Activated CD4-positive, alpha-beta T cell treated with anti-CD3 and anti-CD28 coated beads for 36 hours (primary cell): Measurements from ENCODE around the gene PSMA6. TPM values are rescaled to one million over a fixed set of nuclear protein-coding genes. Genes with fewer than 3 reads are reported as not detected.

Experiments
- ATAC-seq: fragments of 200-7000 bp; cut with Tn5 transposase; one replicate; pipeline ENCODE4 v1.10.0; 2021; ENCODE audit warnings: mild to moderate bottlenecking, moderate library complexity
- CTCF ChIA-PET: fragments of 350-600 bp; sonication (Branson Sonifier 250); formaldehyde crosslinking; loops from one replicate; lab custom pipeline; 2021; ENCODE audit warnings: antibody characterized with exemption; lab: Charles Lee
- POLR2A ChIA-PET: fragments of 350-600 bp; sonication (Branson Sonifier 250); formaldehyde crosslinking; loops from one replicate; lab custom pipeline; 2021; ENCODE audit warnings: antibody characterized with exemption, inconsistent platforms; lab: Charles Lee
- DNase-seq: peaks from one replicate; pipeline ENCODE4 v3.0.0-alpha.2; 2020
- H3K27ac Mint-ChIP-seq: one replicate; pipeline ENCODE4 v1.8.0; 2021; ENCODE audit warnings: mixed read lengths
- H3K27me3 Mint-ChIP-seq: one replicate; pipeline ENCODE4 v1.8.0; 2021; ENCODE audit warnings: mixed read lengths
- H3K36me3 Mint-ChIP-seq: one replicate; pipeline ENCODE4 v1.8.0; 2021; ENCODE audit warnings: low read depth, mixed read lengths
- H3K4me1 Mint-ChIP-seq: one replicate; pipeline ENCODE4 v1.8.0; 2021; ENCODE audit warnings: mixed read lengths
- H3K4me3 Mint-ChIP-seq: one replicate; pipeline ENCODE4 v1.8.0; 2021; ENCODE audit warnings: mild to moderate bottlenecking, moderate library complexity, mixed read lengths
- H3K9me3 Mint-ChIP-seq: one replicate; pipeline ENCODE4 v1.8.0; 2021; ENCODE audit warnings: low read depth, mixed read lengths
- intact Hi-C, 2 experiments: fragments of 100-400 bp; cut with DNase I in 1 of 2; cut with micrococcal nuclease in 1 of 2; formaldehyde crosslinking; loops; one replicate each; pipeline versions ENCODE4 v1.14.2 to v1.15.1; 2022 to 2024; cut with DNase I, micrococcal nuclease
- total RNA-seq, 2 experiments: library from RNA; stranded (reverse); gene quantifications; one replicate each; pipeline ENCODE4 v1.2.3, GENCODE V29; 2021

The PSMA6 gene
- total RNA-seq, 2 experiments from 2014 or later = 374 to 425 TPM

- ATAC-seq (no peak), DNase-seq (no peak)
- no peaks in the 10 kb centered on the region for H3K36me3 Mint-ChIP-seq
- H3K4me1 Mint-ChIP-seq = peaks cover 51% of the 10 kb centered on the region
- H3K4me3 Mint-ChIP-seq = no peak overlapping the region
- intact Hi-C loops = no loop called here
- POLR2A ChIA-PET = interaction anchor here (1.6 to 1.8 kb wide), 2 partner anchors 34 to 37 kb away, joined by 7 to 20 read pairs; partner anchors contain the start of gene NFKBIA
- H3K27me3 Mint-ChIP-seq = no peaks in the 10 kb centered on the region
- H3K9me3 Mint-ChIP-seq = peaks cover 7% of the 10 kb centered on the region
- H3K27ac Mint-ChIP-seq = peak overlapping the region; percentile 97
- CTCF ChIA-PET = interaction anchor here (0.9 to 3.7 kb wide), 5 partner anchors 22 to 81 kb away, joined by 3 to 19 read pairs (median 3); partner anchors contain the start of gene NFKBIA
Observed at GRCh38 chr14:35367056-35367372, 74.8 kb downstream of the PSMA6 start.

Other genes starting within 250 kb of the PSMA6 start
- gene FAM177A1, start 246.1 kb upstream of the PSMA6 start, total RNA-seq = 10 to 100 TPM; 35.4 to 37.2 TPM
- gene PPP2R3C, start 170.4 kb upstream of the PSMA6 start, total RNA-seq = 10 to 100 TPM; 43.8 to 53.5 TPM
- gene PRORP, start 169.8 kb upstream of the PSMA6 start, total RNA-seq = 10 to 100 TPM; 37.3 to 51.1 TPM
- 100 to 1,000 TPM; 264 to 298 TPM for gene NFKBIA, start 112.4 kb downstream of the PSMA6 start, total RNA-seq
- gene INSM2, start 241.8 kb downstream of the PSMA6 start, total RNA-seq = not detected